RWPE2 (cell line): ENCODE results near the gene NEDD8.

ENCODE experiments used
- ATAC-seq: fragments of 200-7000 bp; cut with Tn5 transposase; 3 replicates; pipeline ENCODE4 v1.9.1; 2021; ENCODE audit warnings: low read depth
- DNase-seq: peaks from one replicate; pipeline ENCODE4 v3.0.0-alpha.2; 2020; ENCODE audit warnings: low spot score
- H3K27ac ChIP-seq: fragments of 450-650 bp; 2 replicates; pipeline ENCODE4 v1.5.1; 2017; ENCODE audit warnings: mild to moderate bottlenecking; ENCODE audit not compliant: poor library complexity, severe bottlenecking
- H3K27me3 ChIP-seq: fragments of 250-450 bp; sonication (Bioruptor Pico); 2 replicates; pipeline ENCODE4 v1.5.1; 2021; ENCODE audit warnings: mild to moderate bottlenecking, moderate library complexity; ENCODE audit not compliant: insufficient read depth, poor library complexity, severe bottlenecking
- H3K36me3 ChIP-seq: fragments of 250-450 bp; sonication (Bioruptor Pico); 2 replicates; pipeline ENCODE4 v1.5.1; 2020; ENCODE audit warnings: low read depth, mild to moderate bottlenecking, moderate library complexity
- H3K4me1 ChIP-seq: fragments of 250-450 bp; sonication (Bioruptor Pico); 2 replicates; pipeline ENCODE4 v1.5.1; 2021; ENCODE audit warnings: mild to moderate bottlenecking, moderate library complexity; ENCODE audit not compliant: insufficient read depth, poor library complexity, severe bottlenecking
- H3K4me3 ChIP-seq: fragments of 250-450 bp; sonication (Bioruptor Pico); 2 replicates; pipeline ENCODE4 v1.5.1; 2021; ENCODE audit warnings: mild to moderate bottlenecking, moderate library complexity; ENCODE audit not compliant: severe bottlenecking
- H3K9me3 ChIP-seq: fragments of 250-450 bp; sonication (Bioruptor Pico); 2 replicates; pipeline ENCODE4 v1.5.1; 2021; ENCODE audit warnings: mild to moderate bottlenecking, moderate library complexity; ENCODE audit not compliant: severe bottlenecking
- TF ChIP-seq, protein P1 (sequence below): fragments of 450-650 bp; IDR thresholded peaks from one replicate; pipeline ENCODE4 v1.5.1; 2017; ENCODE audit warnings: mild to moderate bottlenecking, moderate library complexity; ENCODE audit not compliant: poor library complexity, severe bottlenecking

Gene NEDD8

DNA sequence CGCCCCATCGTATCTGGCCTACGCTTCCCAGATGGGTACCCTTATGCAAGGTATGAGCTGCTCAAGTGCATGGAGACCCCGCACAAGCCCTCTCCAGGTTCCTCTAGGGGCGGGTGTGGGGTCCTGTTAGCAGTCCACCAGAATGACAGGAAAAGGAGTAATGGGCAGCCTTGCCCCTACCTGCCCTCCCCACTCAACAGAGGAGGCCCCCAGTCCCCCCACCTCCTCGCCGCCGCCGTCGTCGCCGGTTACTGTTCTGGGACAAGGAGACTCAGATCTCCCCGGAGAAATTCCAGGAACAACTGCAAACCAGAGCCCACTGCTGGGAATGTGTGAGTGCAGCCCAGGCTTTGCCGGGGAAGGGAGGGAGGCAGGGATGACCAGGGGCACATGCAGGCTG, 54.3 kb downstream of the NEDD8 start:
- ATAC-seq (no peak), DNase-seq (peak; percentile 59)
- no peak overlapping the region for H3K27ac ChIP-seq
- peaks cover 34% of the 10 kb centered on the region for H3K36me3 ChIP-seq
- no peak overlapping the region for H3K4me3 ChIP-seq
- TF ChIP-seq, protein P1, sequence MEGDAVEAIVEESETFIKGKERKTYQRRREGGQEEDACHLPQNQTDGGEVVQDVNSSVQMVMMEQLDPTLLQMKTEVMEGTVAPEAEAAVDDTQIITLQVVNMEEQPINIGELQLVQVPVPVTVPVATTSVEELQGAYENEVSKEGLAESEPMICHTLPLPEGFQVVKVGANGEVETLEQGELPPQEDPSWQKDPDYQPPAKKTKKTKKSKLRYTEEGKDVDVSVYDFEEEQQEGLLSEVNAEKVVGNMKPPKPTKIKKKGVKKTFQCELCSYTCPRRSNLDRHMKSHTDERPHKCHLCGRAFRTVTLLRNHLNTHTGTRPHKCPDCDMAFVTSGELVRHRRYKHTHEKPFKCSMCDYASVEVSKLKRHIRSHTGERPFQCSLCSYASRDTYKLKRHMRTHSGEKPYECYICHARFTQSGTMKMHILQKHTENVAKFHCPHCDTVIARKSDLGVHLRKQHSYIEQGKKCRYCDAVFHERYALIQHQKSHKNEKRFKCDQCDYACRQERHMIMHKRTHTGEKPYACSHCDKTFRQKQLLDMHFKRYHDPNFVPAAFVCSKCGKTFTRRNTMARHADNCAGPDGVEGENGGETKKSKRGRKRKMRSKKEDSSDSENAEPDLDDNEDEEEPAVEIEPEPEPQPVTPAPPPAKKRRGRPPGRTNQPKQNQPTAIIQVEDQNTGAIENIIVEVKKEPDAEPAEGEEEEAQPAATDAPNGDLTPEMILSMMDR, result no peak
- H3K27me3 ChIP-seq, result no peaks in the 10 kb centered on the region
- H3K9me3 ChIP-seq, result no peaks in the 10 kb centered on the region
- no peaks in the 10 kb centered on the region for H3K4me1 ChIP-seq

DNA sequence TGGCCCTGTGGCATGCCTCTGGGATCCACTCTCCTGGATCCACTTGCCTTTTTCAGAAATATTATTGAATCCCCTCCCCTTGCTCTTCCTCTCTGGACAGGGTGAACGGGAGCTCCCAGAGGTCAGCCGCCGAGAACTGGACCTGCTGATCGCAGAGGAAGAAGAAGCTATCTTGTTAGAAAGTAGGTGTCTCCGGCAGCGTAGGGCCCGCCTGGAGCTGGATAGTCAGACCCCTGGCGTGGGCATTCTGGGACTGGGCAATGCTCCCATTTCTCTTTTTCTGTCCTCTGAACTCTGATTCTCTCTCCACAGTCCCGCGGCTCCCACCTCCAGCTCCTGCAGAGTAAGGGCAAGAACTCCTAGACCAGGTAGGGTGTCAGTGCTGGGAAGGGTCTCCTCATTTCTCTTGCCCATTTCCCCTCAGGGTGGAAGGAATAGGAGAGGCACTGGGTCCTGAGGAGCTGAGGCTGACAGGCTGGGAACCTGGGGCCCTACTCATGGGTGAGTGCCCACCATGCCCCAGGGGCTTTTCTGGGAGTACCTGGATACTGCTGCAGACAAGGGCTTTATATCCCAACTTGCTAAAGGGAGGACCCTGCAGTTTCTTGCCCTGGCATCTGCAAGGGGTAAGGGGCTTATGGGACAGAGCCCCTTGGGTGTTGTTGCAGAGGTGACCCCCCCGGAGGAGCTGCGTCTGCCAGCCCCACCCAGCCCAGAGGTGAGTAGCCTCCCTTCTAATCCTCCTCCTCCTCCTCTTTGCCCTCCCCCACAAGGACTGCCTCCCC, 54.9 kb downstream of the NEDD8 start:
- ATAC-seq (no peak), DNase-seq (no peak)
- H3K36me3 ChIP-seq, result peaks cover 29% of the 10 kb centered on the region
- H3K9me3 ChIP-seq, result no peaks in the 10 kb centered on the region
- H3K27ac ChIP-seq, result no peak overlapping the region
- no peaks in the 10 kb centered on the region for H3K27me3 ChIP-seq
- no peak overlapping the region for H3K4me3 ChIP-seq
- no peaks in the 10 kb centered on the region for H3K4me1 ChIP-seq
- TF ChIP-seq, protein P1, result no peak

DNA sequence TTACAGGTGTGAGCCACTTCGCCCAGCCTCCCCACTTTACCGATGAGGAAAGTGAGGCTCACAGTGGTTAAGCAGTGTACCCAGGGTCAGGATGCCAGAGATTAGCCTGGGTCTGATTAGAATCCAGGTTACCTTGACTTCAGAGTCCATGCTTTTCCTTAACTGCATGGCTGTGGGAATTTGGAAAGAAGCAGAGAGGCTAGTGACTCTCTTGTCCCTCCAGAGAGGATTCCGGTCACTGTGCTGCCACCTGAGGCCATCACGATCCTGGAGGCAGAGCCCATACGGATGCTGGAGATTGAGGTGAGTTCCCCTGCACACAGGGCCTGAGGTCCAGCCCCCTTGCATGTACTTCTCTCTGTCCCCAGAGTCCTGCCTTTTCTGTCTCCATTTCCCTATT, 55.6 kb downstream of the NEDD8 start:
- ATAC-seq (no peak), DNase-seq (no peak)
- no peak overlapping the region for H3K27ac ChIP-seq
- no peak overlapping the region for H3K4me3 ChIP-seq
- no peaks in the 10 kb centered on the region for H3K9me3 ChIP-seq
- H3K27me3 ChIP-seq, result no peaks in the 10 kb centered on the region
- TF ChIP-seq, protein P1, result no peak
- peaks cover 26% of the 10 kb centered on the region for H3K36me3 ChIP-seq
- H3K4me1 ChIP-seq, result no peaks in the 10 kb centered on the region

GRCh38 chr14:24172871-24173281, 59.3 kb downstream of the NEDD8 start:
- Histone ChIP-seq H3K9me3 (no peaks in the 10 kb centered on the region), H3K4me3 (no peak overlapping the region), H3K4me1 (no peaks in the 10 kb centered on the region), H3K27me3 (no peaks in the 10 kb centered on the region), H3K36me3 (no peaks in the 10 kb centered on the region), H3K27ac (no peak overlapping the region)
- 0 out of 3 replicates have a peak, but pooled peaks have one; percentile 13 for ATAC-seq
- no peak for DNase-seq
- TF ChIP-seq, protein P1, result no peak

GRCh38 chr14:24172261-24172860, 59.8 kb downstream of the NEDD8 start:
- H3K36me3 ChIP-seq, result no peaks in the 10 kb centered on the region

More at GRCh38 chr14:24172261-24172860, 59.8 kb downstream of the NEDD8 start:
- DNase-seq (no peak), ATAC-seq (no peak)
- H3K27ac ChIP-seq, result no peak overlapping the region
- H3K4me3 ChIP-seq, result no peak overlapping the region
- no peaks in the 10 kb centered on the region for H3K9me3 ChIP-seq
- TF ChIP-seq, protein P1, result no peak
- H3K27me3 ChIP-seq, result no peaks in the 10 kb centered on the region
- no peaks in the 10 kb centered on the region for H3K4me1 ChIP-seq
